ENCODE measurements around the gene DMXL2. TPM values are rescaled to one million over a fixed set of nuclear protein-coding genes. Genes with fewer than 3 reads are reported as not detected.

DMXL2 gene
- total and polyA plus RNA-seq, 4 donors: 70.4 to 170 (median 106) TPM

DNA sequence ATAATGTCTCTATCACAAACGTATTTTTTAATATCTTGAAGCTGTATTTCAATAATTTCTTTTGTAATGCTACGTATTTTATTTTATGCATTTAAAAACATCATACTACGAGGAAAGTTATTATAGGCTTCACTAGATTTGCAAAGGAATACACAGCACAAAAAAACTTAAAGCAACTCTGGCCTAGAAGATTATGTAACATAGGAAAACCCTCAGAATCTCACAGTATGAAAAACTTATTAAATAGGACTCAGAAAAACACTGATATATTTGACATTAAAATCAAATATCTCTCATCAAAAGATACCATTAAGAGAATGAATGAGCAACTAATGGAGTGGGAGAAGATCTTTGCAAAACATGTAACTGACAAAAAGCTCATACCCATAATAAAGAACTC, 63.7 kb downstream of the DMXL2 start:
- WGBS (ENCODE audit: insufficient coverage): no CpG with 5 or more reads among the region's 3 CpGs

DNA sequence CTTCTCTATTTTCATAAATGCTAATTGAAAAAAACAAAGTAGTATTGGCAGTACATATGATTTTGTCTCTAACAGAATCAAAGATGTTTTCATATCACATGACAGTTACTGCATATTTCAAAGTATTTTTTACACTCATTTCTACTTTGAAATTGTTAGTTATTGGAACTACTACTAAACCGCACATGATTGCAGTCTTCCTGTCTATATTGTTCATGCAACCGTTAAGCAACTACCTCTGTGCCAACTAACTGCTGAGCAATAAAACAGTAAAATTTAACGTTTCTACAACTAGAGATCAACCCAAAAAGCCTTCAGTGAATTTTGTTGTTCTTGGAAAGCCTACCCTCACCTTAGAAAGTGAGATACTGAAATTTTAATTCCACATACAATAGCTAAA, 64.2 kb downstream of the DMXL2 start:
- Histone ChIP-seq H3K27me3 (ENCODE audit: control insufficient read depth, insufficient read depth, low read length) (no peaks in the 10 kb centered on the region), H3K36me3 (ENCODE audit: control insufficient read depth, insufficient read depth, low read length) (peaks cover 4% of the 10 kb centered on the region), H3K9me3 (ENCODE audit: control insufficient read depth, insufficient read depth, low read length) (no peaks in the 10 kb centered on the region), H3K27ac (ENCODE audit: low read depth, low read length) (no peak overlapping the region), H3K4me1 (ENCODE audit: control insufficient read depth, insufficient read depth, low read length) (no peaks in the 10 kb centered on the region), H3K4me3 (ENCODE audit: low read depth, low read length) (no peak overlapping the region)
- 67% methylated on average over 2 of the region's 3 CpGs for WGBS (ENCODE audit: insufficient coverage)
- DNase-seq (ENCODE audit: low read depth in 4 of 6, low spot score in 6 of 6): no peak

More for the DNA sequence above, 63.7 kb downstream of the DMXL2 start:
- H3K27me3 ChIP-seq (ENCODE audit: control insufficient read depth, insufficient read depth, low read length): no peaks in the 10 kb centered on the region
- H3K4me1 ChIP-seq (ENCODE audit: control insufficient read depth, insufficient read depth, low read length): no peaks in the 10 kb centered on the region
- H3K27ac ChIP-seq (ENCODE audit: low read depth, low read length): no peak overlapping the region
- H3K4me3 ChIP-seq (ENCODE audit: low read depth, low read length): no peak overlapping the region
- peaks cover 4% of the 10 kb centered on the region for H3K36me3 ChIP-seq (ENCODE audit: control insufficient read depth, insufficient read depth, low read length)
- no peaks in the 10 kb centered on the region for H3K9me3 ChIP-seq (ENCODE audit: control insufficient read depth, insufficient read depth, low read length)
- no peak for DNase-seq (ENCODE audit: low read depth in 4 of 6, low spot score in 6 of 6)

DNA sequence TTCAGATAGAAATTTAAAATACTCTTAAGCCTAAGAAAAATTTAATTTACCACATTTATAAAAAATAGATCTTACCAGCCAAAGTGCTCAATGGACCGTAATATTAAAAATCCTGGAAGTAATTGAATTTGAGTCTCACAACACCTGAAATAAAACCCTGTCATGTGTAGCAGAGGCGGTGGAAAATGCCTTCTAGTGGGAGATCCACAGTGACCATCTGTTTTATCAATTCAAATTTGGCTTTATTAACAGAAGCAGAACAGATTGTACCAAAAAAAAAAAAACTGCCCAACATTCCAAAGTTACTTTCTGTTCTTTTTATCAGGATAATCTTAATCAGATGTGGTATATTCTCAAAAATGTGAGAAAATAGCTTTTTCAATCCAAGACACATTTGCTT, 71.7 kb downstream of the DMXL2 start:
- WGBS (ENCODE audit: insufficient coverage): no CpG with 5 or more reads among the region's 2 CpGs
- no peaks in the 10 kb centered on the region for H3K27me3 ChIP-seq (ENCODE audit: control insufficient read depth, insufficient read depth, low read length)
- H3K36me3 ChIP-seq (ENCODE audit: control insufficient read depth, insufficient read depth, low read length): no peaks in the 10 kb centered on the region
- no peak overlapping the region for H3K4me3 ChIP-seq (ENCODE audit: low read depth, low read length)
- DNase-seq (ENCODE audit: low read depth in 4 of 6, low spot score in 6 of 6): peak in 1 of 6 donors; percentile 40
- no peaks in the 10 kb centered on the region for H3K9me3 ChIP-seq (ENCODE audit: control insufficient read depth, insufficient read depth, low read length)
- no peak overlapping the region for H3K27ac ChIP-seq (ENCODE audit: low read depth, low read length)
- no peaks in the 10 kb centered on the region for H3K4me1 ChIP-seq (ENCODE audit: control insufficient read depth, insufficient read depth, low read length)

DNA sequence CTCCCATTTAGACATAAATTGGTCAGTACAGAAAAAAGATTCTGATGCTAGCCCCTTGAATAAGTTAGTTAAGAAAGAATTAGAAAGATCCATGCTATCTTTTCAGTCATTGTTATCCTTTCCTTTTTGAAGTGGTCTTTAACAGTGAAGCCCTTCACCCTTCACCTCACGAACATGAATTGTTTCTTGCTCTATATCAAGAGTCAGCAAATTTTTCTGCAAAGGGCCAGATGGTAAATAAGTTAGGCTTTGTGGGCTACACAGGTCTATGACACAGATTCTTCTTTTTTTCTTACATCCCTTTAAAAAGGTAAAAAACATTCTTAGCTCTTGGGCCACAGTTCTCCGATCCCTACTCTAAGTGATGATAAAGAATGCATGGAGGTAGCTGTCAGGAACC, 74.9 kb downstream of the DMXL2 start:
- no peaks in the 10 kb centered on the region for H3K4me1 ChIP-seq (ENCODE audit: control insufficient read depth, insufficient read depth, low read length)
- H3K36me3 ChIP-seq (ENCODE audit: control insufficient read depth, insufficient read depth, low read length): no peaks in the 10 kb centered on the region
- H3K27ac ChIP-seq (ENCODE audit: low read depth, low read length): no peak overlapping the region
- no CpG with 5 or more reads among the region's 2 CpGs for WGBS (ENCODE audit: insufficient coverage)
- no peaks in the 10 kb centered on the region for H3K27me3 ChIP-seq (ENCODE audit: control insufficient read depth, insufficient read depth, low read length)
- no peaks in the 10 kb centered on the region for H3K9me3 ChIP-seq (ENCODE audit: control insufficient read depth, insufficient read depth, low read length)
- no peak for DNase-seq (ENCODE audit: low read depth in 4 of 6, low spot score in 6 of 6)
- H3K4me3 ChIP-seq (ENCODE audit: low read depth, low read length): no peak overlapping the region

DNA sequence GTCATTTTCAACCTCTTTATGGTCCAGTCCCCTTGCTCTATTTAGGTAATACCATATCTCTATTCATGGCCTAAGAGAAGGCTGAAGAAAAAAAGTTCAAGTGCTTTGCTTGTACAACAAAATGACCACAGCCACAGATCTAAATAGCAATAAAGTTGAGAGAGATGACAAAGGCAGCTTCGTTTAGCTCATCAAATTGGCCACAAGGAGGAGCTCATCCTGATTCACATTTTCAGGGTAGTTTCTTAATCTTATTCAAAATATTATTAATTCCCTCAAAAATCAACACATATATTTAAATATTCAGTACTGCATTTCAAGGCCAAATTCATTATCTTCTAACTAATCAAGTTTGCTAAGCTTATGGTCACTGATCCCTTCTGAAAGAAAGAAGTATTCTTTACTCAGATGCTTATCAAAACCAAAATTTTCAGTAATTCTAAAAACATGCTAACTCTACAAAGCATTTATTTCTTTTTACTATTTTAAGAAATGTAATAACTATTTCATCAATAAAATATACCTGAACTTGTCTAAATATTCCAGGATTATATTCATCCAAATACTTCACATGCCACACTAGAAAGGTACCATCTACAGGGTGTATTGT, 85.5 kb downstream of the DMXL2 start:
- Histone ChIP-seq H3K27ac (ENCODE audit: low read depth, low read length) (no peak overlapping the region), H3K36me3 (ENCODE audit: control insufficient read depth, insufficient read depth, low read length) (peaks cover 7% of the 10 kb centered on the region), H3K4me1 (ENCODE audit: control insufficient read depth, insufficient read depth, low read length) (no peaks in the 10 kb centered on the region), H3K9me3 (ENCODE audit: control insufficient read depth, insufficient read depth, low read length) (no peaks in the 10 kb centered on the region), H3K4me3 (ENCODE audit: low read depth, low read length) (no peak overlapping the region), H3K27me3 (ENCODE audit: control insufficient read depth, insufficient read depth, low read length) (no peaks in the 10 kb centered on the region)
- no CpG with 5 or more reads among the region's 1 CpG for WGBS (ENCODE audit: insufficient coverage)
- DNase-seq (ENCODE audit: low read depth in 4 of 6, low spot score in 6 of 6): peak in 2 of 6 donors; percentile 4 to 24

DNA sequence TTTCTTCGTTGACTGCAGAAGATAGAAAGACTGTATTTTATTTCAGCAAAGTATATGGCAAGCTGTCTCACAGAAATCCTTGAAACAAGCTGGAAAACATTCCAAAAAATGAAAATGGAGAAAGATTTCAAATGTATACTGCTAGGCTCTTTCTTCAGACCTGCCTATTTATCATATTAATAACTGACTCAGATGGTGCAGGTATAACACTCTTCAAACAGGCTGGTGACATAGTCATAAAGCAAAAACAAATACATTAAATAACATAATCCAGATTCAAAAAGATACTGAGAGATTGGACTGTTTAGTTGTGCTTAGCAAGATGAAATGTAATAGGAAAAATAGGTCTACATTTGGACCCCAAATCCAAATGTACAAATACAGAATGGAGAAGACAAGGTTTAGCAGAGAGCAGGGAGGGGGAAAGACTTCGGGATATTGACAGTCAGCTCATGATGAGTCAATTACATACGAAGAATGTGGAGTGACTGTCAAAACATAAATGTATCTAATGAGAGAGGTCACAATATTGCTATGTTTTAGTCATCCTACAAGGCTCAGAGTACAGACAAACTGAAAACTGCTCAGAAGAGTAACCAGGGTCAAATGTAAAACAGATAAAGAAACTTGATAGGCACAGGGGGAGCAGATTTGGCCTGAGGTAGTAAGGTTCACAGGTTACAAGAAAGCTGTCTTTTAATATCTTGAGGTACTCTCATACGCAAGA, 88.7 kb downstream of the DMXL2 start:
- 60% methylated on average over 1 of the region's 4 CpGs for WGBS (ENCODE audit: insufficient coverage)
- Histone ChIP-seq H3K36me3 (ENCODE audit: control insufficient read depth, insufficient read depth, low read length) (peaks cover 5% of the 10 kb centered on the region), H3K27me3 (ENCODE audit: control insufficient read depth, insufficient read depth, low read length) (no peaks in the 10 kb centered on the region), H3K4me3 (ENCODE audit: low read depth, low read length) (no peak overlapping the region), H3K9me3 (ENCODE audit: control insufficient read depth, insufficient read depth, low read length) (no peaks in the 10 kb centered on the region), H3K4me1 (ENCODE audit: control insufficient read depth, insufficient read depth, low read length) (no peaks in the 10 kb centered on the region), H3K27ac (ENCODE audit: low read depth, low read length) (no peak overlapping the region)
- no peak for DNase-seq (ENCODE audit: low read depth in 4 of 6, low spot score in 6 of 6)

DNA sequence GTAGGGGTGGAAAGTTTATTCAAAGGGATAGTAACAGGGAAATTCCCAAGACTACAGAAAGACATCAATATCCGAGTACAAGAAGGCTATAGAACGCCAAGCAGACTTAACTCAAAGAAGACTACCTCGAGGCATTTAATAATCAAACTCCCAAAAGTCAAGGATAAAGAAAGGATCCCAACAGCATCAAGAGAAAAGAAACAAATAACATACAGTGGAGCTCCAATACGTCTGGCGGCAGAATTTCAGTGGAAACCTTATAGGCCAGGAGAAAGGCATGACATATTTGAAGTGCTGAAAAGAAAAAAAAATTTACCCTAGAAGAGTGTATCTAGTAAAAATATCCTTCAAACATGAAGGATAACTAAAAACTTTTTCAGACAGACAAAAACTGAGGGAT, 95.6 kb downstream of the DMXL2 start:
- H3K4me1 ChIP-seq (ENCODE audit: control insufficient read depth, insufficient read depth, low read length): no peaks in the 10 kb centered on the region
- no peaks in the 10 kb centered on the region for H3K27me3 ChIP-seq (ENCODE audit: control insufficient read depth, insufficient read depth, low read length)
- H3K27ac ChIP-seq (ENCODE audit: low read depth, low read length): no peak overlapping the region
- DNase-seq (ENCODE audit: low read depth in 4 of 6, low spot score in 6 of 6): no peak
- no peak overlapping the region for H3K4me3 ChIP-seq (ENCODE audit: low read depth, low read length)
- 100% methylated on average over 3 of the region's 5 CpGs for WGBS (ENCODE audit: insufficient coverage)
- peaks cover 1% of the 10 kb centered on the region for H3K9me3 ChIP-seq (ENCODE audit: control insufficient read depth, insufficient read depth, low read length)
- peaks cover 19% of the 10 kb centered on the region for H3K36me3 ChIP-seq (ENCODE audit: control insufficient read depth, insufficient read depth, low read length)

DNA sequence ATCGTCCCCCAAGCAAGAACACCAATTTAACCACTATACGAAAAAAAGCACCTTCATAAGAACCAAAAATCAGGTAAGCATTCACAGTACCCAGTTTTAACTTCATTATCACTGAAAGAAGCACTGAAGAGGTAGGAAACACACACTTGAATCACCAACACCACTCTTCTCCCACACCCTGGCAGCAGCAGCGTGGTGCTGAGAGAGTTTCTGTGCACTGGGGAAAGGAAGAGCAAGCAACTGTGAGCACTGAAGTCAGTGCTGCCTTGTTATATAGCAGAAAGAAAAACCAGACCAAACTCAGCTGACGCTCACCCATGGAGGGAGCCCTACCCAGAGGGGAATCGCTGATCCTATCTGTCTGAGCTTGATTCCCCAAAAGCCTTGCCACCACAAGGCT, 98.2 kb downstream of the DMXL2 start:
- Histone ChIP-seq H3K27me3 (ENCODE audit: control insufficient read depth, insufficient read depth, low read length) (no peaks in the 10 kb centered on the region), H3K4me3 (ENCODE audit: low read depth, low read length) (no peak overlapping the region), H3K9me3 (ENCODE audit: control insufficient read depth, insufficient read depth, low read length) (peaks cover 1% of the 10 kb centered on the region), H3K27ac (ENCODE audit: low read depth, low read length) (no peak overlapping the region), H3K36me3 (ENCODE audit: control insufficient read depth, insufficient read depth, low read length) (peaks cover 23% of the 10 kb centered on the region), H3K4me1 (ENCODE audit: control insufficient read depth, insufficient read depth, low read length) (no peaks in the 10 kb centered on the region)
- WGBS (ENCODE audit: insufficient coverage): 100% methylated on average over 3 of the region's 5 CpGs
- no peak for DNase-seq (ENCODE audit: low read depth in 4 of 6, low spot score in 6 of 6)

DNA sequence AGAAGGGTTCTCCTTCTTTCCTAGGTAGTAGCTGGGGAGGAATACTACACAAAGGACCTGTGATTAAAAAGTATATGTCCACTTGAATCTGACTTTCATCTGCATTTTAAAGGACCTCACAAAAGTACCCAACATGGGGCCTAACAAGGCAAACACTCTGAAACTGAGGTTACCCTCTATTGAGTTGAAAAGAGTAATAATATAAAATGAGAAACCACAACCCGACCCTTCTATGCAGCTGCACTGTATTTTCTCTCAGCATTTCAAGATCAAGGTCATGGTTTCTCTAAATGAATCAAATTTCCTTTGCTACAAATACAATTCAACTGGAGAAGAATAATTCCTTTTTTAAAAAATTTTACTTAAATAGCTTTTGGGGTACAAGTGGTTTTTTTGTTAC, 106.3 kb downstream of the DMXL2 start:
- Histone ChIP-seq H3K9me3 (ENCODE audit: control insufficient read depth, insufficient read depth, low read length) (no peaks in the 10 kb centered on the region), H3K36me3 (ENCODE audit: control insufficient read depth, insufficient read depth, low read length) (peaks cover 7% of the 10 kb centered on the region), H3K4me1 (ENCODE audit: control insufficient read depth, insufficient read depth, low read length) (no peaks in the 10 kb centered on the region), H3K27me3 (ENCODE audit: control insufficient read depth, insufficient read depth, low read length) (no peaks in the 10 kb centered on the region), H3K4me3 (ENCODE audit: low read depth, low read length) (no peak overlapping the region), H3K27ac (ENCODE audit: low read depth, low read length) (no peak overlapping the region)
- no CpG with 5 or more reads among the region's 1 CpG for WGBS (ENCODE audit: insufficient coverage)
- DNase-seq (ENCODE audit: low read depth in 4 of 6, low spot score in 6 of 6): no peak

DNA sequence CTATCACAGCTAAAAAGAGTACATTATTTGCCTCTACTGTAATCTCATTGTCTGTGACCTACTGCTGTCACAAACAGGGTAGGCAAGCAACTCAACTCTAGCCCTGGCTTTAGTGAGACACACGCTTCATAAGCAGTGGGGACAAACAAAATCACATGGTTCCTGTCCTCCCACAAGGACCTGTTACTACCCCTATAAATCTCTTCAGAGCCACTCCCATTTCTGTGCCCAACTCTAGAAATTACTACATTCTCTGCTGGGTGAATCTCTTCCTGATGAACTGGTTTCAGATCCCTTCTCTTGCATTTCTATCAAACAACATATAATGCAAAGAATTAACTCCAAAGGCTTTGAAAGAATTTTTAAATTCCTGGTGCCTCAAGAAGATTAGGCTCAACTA, 117.3 kb downstream of the DMXL2 start:
- no peaks in the 10 kb centered on the region for H3K4me1 ChIP-seq (ENCODE audit: control insufficient read depth, insufficient read depth, low read length)
- H3K36me3 ChIP-seq (ENCODE audit: control insufficient read depth, insufficient read depth, low read length): peaks cover 8% of the 10 kb centered on the region
- no peaks in the 10 kb centered on the region for H3K9me3 ChIP-seq (ENCODE audit: control insufficient read depth, insufficient read depth, low read length)
- H3K27me3 ChIP-seq (ENCODE audit: control insufficient read depth, insufficient read depth, low read length): no peaks in the 10 kb centered on the region
- WGBS (ENCODE audit: insufficient coverage): 78% methylated on average over 1 of the region's 1 CpG
- H3K4me3 ChIP-seq (ENCODE audit: low read depth, low read length): no peak overlapping the region
- no peak for DNase-seq (ENCODE audit: low read depth in 4 of 6, low spot score in 6 of 6)
- no peak overlapping the region for H3K27ac ChIP-seq (ENCODE audit: low read depth, low read length)
